Suppressor macrophage treated with lipopolysaccharide for 4 hours (primary cell): Measurements from ENCODE around the gene CAPN9.

Experiments
- DNase-seq: peaks from one replicate; pipeline ENCODE4 v3.0.0-alpha.2; 2020

The CAPN9 gene

DNA sequence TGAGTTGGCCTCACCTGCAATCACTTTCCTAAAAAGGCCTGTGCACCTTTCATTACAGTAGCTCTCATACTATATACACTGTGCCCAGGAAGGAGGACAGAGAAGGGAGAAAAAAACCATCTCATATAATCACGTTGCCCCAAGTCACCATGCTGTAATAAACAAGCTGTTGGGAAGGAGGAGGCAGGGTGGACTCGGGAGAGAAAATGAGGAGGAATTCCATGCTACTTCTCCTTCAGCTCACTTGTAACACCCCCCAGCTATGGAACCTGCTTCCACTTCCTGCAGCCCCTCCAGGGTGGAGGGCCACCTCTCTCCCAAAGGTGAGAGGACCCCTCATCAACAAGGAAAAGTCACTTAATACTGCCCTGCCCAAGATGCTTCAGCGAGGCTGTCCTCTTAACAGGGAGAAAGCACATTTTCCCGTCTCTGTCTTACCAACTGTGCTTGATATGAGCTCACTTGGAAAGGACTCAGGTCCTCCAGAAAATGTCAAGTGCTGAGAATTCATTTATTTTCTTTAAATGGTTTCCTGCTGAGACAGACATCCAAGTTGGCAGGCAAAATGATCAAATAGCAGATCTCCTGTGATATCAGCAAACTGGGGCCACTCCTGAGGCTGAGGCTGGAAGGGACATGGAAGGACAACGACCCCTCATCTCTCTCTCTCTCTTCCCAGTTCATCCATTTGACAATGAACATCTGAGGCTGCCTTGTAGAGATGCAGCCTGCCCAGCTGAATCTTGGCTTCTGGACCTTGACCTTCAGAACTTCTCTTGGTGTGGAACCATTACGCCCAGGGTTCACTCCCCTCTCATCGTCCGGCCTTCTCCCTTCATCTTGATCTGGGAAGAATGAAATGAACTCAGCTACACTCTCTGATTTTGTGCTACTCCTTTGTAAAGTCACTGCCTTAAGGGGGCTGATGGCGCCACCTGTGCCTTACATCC, 54.0 kb downstream of the CAPN9 start:
- no peak for DNase-seq

DNA sequence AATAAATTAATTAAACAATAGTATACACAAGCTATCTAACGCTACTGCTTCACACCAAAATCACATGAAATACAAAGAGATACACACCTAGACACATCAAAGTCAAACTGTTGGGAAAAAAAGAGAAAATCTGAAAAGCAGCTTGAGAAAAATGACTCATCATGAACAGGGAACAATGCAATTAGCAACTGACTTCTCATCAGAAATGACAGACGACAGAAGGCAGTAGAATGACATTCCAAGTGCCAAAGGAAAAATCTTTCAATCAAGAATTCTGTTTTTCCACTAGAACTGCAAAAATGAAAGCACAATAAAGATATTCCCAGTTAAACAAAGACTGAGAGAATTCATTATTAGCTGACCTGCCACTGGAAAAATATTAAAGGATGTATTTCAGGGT, 57.2 kb downstream of the CAPN9 start:
- no peak for DNase-seq

DNA sequence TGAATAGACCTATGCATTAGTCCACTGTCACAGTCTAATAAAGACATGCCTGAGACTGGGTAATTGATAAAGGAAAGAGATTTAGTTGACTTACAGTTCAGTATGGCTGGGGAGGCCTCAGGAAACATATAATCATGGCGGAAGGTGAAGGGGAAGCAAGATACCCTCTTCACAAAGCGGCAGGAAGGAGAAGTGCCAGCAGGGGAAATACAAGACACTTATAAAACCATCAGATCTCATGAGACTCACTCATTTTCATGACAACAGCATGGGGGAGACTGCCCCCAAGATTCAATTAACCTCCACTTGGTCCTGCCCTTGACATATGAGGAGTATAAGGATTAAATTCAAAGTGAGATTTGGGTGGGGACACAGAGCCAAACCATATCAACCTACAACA, 59.4 kb downstream of the CAPN9 start:
- no peak for DNase-seq

DNA sequence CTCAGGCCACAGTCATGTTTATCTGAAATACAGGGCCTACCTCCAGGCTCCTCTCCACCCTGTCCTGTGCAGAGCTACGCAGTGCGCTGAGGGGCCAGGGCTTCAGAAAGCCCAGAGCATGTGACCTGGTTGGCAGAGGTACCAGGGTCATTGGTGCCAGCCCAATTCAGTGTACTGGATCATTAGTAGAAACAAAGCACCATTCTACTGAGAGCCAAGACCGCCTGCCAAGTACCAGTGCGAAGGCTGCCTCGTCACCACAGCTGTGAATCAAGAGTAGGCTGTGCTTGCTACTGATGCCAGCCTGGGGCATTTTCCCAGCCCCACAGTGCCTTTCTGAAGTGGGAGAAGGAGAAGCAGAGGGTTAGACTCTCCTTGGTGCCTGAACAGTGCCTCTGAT, 59.8 kb downstream of the CAPN9 start:
- DNase-seq: no peak

DNA sequence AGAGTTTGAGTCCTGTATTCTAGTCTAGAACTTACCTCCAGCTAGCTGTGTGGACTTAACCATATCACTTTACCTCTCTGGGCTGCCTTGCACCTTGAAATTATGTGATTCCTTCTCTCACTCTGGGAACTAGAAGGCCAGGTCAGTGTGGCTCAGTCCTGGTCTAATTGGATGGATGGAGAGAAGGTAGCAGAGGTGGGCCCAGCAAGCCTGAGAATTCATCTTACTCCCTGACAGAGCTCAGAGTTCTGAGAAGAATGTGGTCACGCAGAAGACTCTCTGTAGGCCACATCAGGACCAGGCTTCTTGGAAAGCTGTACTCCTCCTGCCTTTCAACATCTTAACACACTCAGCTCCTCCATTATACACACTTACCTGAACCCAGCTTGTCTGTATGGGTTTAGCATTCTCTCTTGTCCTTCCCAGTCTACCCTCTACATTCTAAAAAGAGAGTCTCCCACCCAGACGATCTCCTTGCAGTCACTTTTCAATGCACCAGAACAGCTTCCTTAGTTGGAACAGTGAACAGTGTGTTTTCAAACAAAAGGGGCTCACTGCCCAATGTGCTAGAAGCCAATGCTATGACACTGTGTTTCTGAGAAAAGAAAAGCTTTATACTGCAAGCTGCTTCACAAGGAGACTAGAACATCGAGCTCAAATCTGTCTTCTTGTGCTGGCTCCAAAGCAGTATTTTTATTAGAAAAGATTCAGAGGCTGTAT, 60.5 kb downstream of the CAPN9 start:
- DNase-seq: no peak

DNA sequence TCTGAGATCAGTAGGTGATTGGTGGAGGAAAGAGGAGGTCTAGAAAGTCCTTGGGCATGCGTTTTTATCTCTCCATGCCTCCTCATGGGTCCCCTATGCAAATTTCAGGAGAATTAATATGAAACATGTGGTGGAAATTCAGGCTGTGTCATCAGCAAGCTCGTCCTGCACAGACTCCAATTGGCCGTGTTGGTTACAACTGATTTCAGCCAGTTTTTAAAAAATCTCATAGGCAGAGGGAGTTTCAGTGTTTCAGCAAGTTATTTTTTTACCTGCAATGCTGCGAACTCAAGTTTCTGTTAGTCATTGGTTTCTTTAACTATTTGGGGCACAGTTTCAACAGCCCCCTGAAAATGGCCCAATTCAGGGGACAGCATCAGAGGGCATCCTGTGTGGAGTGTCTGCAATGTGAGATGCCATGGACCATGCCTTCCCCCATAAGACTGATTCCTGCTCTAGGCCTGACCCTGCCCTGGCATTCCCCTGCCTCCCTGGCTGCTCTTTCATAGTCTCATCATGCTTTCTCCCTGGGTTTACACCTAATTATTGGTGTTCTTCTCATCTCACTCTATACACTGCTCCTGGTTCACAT, 61.2 kb downstream of the CAPN9 start:
- no peak for DNase-seq

DNA sequence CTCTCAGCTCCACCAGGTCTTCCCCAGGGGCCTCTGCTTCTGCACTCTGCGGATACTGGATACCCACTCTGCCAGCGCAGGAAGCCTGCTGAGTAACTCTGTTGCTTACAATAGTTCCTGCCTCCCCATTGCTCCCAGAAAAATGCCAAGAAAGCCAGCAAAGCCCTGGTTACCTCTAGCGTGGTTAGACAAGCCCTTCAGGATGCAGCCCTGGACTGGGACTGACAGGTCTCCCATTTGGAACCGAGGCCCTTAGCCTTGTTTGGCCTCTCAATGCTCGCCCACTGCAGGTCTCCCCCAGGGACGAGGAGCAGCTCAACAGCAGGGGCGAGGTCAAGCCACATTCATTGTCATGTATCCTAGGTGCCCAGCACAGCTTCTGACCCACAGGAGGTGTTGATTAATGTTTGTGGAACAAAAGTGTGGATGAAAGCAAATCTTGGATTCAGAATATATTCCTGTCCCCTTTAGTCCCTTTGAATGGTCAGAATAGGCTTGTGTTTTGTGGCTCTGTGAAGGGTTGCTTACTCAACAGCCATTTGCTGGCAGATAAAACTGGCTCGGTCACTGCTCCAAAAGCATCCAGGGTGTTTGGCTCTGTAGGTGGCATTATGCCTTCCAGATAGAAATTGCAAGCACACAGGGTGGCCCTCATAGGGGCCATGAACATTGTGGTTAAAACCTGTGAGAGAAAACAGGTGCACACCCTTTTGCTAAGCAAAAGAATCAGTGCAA, 62.2 kb downstream of the CAPN9 start:
- no peak for DNase-seq

DNA sequence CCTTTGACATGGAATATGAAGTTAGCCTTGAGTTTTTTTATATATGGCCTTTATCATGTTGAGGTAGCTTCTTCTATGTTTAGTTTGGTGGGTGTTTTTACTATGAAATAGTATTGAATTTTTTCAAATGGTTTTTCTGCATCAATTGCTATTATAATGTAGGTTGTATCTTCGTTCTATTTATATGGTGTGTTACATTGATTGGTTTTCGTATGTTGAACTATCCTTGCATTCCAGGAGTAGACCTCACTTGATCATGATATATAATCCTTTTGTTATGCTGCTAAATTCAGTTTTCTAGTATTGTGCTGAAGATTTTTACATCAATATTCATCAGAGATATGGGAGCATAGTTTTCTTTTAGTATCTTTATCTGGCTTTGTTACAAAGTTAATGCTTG, 65.4 kb downstream of the CAPN9 start:
- DNase-seq: no peak

DNA sequence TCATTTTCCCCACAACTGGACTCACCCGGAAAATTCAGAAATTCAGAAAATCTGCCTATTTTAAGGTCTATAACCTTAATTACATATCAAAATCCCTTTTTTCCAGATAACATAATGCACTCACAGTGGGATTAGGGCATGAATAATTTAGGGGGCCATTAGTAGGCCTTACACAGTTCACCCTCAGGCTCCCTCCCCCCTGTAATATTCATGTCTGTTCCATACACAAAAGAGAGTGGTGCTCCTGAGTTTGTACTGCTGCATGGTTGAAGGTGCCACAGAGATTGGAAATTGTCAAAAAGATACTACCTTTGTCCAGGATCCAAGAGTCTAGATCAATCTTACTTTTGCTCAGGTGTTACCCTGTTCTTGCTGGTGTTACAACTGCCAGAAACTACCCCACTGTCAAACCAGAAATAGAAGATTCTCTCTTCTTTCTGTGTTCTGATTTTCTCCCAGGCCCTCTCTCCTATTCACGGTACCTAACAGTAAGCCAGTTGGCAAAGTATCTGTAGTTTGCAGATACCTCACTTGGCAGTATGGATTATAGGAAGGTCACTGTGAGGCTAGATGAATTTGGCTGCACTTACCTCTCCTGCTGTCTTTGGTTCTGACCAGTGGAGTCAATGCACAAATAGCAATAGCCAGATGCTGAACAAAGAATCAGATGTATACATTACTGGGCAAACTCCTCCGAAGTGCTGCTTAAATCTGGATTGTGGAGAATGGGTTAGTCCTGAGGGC, 67.9 kb downstream of the CAPN9 start:
- no peak for DNase-seq

DNA sequence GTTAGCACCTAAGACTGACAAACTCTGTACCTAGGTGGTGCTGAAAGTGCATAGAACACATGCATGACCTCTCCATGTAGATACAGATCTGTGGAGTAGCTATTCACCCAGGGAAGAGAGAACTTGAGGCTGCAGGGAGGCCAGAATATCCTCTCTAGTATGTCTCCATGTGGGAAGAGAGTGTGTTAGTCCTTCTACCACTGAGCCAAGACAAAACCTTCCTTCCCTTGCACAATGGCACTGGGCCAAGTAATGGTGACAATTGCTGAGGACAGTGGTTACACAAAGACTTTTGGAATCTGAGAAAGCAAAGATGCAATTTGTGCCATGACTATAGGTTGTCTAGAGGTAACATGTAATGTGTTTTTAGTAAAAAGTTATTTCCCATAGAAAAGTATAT, 68.8 kb downstream of the CAPN9 start:
- DNase-seq: no peak

DNA sequence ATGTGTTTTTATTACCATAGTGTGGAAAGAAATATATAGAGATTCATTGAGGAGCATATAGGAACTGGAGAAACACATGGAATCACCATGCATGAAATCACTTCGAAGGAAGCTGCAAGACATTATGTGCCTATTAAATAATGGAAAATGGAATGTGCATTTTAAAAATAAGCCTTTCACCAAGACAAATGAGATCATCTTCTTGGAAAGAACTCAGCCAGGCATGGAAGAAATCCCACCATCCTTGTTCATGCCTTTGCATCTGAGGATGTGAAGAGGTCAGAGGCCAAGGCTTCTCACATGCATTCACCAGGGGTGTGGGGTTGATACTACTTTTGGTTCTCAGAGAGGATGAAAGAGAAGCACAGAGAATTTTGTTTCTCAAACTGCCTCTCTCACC, 71.2 kb downstream of the CAPN9 start:
- no peak for DNase-seq

DNA sequence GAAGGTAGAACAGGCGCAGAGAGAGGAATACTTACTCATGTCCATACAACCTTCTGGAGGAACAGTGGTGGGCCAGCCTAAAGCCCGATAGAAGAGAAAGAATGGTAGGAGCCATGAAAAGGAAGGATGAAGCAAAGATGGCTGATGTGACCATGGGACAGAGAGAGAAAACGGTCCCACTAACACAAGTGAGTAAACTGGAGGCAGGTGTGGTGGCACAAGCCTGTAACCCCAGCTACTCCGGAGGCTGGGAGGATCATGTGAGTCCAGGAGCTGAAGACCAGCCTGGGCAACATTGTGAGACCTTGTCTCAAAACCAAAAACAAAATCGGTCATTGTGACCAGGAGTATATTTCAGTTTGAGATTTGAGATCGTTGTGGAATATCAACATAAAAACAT, 71.7 kb downstream of the CAPN9 start:
- no peak for DNase-seq

DNA sequence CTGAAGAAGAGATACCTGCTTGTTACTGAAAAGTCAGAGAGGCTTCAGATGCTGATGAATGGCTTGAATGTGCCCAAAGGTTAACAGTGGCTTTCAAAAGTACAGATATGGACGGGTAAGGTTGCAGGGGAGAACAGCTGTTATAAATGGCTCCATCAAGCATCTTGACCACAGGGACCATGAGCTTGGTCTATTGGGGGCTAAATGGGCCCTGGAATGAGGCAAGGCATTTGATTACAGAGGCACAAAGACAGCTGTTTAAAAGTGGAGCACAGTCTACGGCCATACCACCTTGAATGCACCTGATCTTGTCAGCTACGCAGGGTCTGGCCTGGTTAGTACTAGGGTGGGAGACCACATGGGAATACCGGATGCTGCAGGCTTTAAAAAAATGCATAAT, 72.8 kb downstream of the CAPN9 start:
- no peak for DNase-seq

DNA sequence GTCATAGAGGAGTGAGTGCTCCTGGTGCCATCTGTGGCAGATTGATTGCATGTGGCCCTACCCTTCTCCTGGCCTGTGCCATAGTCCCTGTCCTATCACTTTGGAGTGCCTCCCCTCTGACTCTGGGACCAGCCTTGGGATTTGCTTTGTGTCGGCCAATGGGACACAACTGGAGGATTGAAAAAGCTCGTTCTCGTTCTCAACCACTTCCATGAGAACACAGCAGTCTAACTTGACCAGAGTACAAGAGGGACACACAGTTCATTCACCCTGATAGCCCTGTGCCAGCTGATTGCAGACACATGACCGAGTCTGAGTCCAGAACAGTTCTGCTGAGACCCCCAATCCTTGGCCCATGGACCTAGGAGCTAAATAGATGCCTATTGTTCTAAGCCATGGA, 73.4 kb downstream of the CAPN9 start:
- DNase-seq: no peak

DNA sequence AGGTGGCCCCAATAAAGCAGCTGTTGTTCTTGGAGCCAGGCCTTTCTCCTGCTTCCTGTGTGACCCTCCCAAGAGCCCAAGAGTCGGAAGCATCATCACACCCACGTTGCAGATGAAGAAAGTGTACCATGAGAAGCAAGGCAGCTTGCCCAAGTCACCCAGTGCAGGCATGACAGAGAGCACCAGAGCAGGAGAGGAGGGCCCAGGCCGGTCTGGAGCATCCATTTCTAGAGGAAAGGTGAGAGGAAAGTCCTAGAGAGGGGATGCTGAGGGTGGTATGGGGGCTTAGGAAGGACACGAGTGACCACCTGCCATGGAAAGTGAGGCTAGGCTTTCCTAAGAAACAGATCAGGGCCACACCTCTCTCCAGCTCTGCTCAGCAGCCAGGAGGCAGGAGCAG, 74.2 kb downstream of the CAPN9 start:
- DNase-seq: no peak

DNA sequence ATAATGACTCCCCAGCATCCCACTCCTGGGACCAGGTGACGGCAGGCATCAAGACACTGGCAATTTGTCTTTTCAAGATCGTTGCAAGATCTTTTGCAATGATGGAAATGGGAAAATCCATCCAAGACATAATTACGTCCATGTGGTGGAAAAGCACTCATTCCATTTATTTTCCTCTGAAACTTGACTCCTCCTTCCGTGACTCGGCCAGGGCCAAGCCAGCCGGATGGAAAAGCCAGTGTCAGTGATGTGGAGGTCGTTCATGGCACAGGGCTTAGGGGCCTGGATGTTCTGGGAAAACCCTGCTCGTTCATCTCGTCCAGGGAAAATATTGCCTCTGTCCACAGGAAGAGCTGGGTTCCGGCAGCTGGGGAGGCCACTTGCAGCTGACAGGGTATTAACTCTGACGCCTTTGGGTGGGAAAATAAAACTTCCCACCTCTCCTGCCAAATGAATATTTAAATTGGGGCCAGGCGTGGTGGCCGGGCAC, 74.9 kb downstream of the CAPN9 start:
- no peak for DNase-seq

DNA sequence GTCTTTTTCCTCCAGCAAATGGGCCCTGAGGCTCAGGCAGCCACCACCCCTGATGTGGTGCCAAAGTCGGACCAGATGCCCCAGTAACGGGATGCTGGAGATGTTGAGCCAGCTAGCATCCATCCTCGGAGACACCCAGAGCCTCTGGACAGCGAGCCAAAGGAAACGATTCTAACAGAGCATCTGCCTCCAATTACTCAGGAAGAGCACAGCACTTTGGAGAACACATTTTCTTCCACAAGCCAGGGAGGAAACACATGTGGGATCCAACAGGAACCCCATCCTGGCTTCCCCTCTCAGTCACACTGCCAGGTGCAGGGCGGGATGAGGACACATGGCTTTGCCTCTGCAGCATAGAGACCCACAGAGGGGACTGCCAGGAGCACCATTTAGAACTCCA, 76.2 kb downstream of the CAPN9 start:
- DNase-seq: no peak

DNA sequence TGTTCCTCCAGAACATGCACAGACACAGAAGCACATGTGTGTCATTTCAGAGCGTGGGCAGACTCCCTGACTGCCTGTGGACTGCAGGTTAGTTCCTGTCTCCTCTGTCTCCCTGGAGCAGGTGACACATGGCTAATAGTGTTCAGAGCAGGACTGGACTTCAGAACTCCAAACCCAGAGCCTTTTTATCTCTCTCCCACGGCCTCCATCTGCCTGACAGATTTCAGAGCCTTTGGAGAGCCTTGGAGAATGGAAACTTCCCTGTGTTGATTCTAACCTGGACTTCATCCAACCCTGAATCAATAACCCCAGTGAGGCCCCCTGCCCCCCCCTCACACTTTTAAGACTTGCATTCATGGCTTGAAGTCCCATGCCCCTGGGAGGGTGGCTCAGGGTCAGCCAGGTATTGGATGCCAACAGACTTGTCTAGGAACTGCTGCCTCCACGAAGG, 76.8 kb downstream of the CAPN9 start:
- DNase-seq: no peak

DNA sequence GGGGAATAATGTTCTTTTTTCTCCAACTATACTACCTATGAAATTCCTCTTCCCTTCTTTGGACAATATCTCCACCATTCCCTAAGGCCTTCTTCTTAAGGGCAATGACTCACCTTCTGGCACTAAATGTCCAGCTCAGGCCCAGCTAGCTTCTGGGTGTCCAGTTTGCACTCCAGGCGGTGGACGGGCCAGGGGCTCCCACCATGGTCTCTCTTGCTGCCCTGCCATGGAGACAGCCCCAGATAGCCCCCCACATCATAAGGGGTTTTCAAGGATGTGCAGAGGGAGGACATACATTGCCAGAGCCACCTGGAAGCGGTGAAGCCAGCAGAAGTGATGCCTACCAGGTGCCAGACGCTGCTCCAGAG, 77.3 kb downstream of the CAPN9 start:
- DNase-seq: no peak

DNA sequence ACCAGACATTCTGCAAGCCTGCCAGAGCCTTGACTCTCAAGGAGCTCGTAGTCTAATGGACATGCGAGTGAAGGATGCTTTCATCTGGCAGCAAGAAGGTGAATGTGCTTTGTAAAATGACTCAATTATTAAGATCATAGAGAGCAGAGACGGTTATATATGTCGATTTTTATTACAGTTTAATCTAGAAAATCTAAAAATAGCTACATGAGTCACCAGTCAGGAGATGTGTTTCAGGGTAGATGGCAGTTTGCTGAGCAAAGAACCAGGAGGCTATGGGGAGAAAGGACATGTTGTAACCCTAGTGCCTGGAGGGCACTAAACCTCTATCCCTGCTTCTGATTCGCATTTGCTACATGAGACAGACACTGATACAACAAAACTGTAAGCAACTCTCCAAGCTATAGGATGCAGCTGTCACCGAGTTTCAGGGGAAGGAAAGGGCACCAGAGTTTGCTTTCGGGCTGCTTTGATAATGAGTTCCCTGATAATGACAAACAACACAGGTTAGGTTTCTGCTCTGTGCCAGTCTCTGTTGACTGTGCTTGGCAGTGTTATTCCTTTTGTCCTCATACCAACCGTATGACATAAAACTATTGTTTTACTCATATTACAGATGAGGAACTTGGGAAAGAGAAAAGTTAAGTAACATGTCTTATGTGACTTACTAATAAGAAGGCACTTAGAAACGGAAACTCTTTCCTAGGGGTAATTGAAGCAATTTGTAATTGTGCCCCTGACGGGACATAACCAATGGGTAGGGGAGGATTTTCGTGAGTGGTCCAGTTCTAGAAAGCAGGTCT, 77.9 kb downstream of the CAPN9 start:
- peak; percentile 74 for DNase-seq

DNA sequence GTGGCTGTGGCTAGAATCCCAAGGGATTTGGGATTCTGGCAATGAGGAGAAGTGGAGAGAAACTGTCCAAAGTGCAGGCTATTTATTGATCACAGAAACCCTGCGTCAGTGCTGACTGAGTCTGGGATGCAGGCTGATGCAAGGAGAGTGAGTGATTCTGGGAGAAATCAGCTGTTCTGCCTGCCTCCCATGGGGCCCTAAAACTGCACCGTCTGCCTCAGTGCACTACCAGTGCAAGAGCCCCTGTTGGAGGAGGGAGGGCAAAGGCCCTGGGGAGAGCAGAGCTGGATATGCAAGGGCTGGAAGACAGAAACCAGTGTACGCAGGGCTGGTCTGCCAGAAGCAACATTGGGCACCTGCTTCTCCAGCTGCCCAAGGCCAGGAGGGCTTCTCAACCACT, 78.6 kb downstream of the CAPN9 start:
- no peak for DNase-seq
